Measurements from ENCODE around the gene USP11.
A peak's percentile ranks its signal among the peaks of the same experiment; 100 is the strongest.

USP11 gene

GRCh38 chrX:47204970-47205369 lies 27.8 kb upstream of the USP11 start:
- no peak for DNase-seq

DNA sequence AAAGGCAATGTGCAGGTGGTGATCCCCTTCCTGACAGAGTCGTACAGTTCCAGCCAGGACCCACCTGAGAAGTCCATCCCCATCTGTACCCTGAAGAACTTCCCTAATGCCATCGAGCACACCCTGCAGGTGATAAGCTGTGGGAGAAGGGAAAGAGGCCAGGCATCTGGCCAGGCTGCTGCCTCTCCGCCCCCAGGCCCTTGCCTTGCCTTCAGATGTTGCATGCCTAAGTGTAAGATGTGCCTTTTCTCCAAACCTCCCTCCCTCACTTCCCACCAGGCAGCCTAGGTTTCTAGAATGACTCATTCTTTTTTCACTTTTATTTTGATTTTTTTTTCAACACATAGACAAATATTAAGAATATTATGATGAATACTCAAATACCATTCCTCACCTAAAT lies 26.5 kb upstream of the USP11 start:
- no peak for DNase-seq

GRCh38 chrX:47208108-47208507 lies 24.7 kb upstream of the USP11 start:
- no peak for DNase-seq

GRCh38 chrX:47209508-47210238 lies 23.1 kb upstream of the USP11 start:
- no peak for DNase-seq

GRCh38 chrX:47210661-47211425 lies 22.0 kb upstream of the USP11 start:
- no peak for DNase-seq

DNA sequence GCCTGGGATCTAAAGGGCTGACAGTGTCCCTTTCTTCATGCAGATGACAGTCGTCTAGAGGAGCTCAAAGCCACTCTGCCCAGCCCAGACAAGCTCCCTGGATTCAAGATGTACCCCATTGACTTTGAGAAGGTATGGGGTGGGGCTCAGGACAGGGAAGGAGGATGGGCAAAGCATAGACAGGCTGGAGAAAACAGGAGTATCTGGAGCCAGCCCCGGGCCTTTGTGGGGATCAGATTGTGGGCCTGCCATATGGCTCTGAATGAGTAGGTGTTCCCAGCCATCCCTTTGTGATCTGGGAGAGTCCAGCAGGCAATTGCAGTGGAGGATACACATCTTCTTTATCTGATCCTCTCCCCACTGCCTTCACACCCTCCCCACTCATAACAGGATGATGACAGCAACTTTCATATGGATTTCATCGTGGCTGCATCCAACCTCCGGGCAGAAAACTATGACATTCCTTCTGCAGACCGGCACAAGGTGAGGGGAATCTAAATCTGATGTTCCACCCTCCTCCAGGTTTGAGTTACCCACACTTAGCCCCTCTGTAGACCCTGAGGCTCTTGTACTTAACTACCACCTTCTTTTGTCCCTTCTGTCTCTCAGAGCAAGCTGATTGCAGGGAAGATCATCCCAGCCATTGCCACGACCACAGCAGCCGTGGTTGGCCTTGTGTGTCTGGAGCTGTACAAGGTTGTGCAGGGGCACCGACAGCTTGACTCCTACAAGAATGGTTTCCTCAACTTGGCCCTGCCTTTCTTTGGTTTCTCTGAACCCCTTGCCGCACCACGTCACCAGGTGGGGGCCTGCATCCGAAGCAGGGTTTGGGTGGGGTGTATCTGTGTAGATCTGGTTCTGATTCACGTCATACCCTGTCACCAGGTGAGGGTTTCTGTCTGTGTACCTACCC lies 20.2 kb upstream of the USP11 start:
- DNase-seq = no peak

DNA sequence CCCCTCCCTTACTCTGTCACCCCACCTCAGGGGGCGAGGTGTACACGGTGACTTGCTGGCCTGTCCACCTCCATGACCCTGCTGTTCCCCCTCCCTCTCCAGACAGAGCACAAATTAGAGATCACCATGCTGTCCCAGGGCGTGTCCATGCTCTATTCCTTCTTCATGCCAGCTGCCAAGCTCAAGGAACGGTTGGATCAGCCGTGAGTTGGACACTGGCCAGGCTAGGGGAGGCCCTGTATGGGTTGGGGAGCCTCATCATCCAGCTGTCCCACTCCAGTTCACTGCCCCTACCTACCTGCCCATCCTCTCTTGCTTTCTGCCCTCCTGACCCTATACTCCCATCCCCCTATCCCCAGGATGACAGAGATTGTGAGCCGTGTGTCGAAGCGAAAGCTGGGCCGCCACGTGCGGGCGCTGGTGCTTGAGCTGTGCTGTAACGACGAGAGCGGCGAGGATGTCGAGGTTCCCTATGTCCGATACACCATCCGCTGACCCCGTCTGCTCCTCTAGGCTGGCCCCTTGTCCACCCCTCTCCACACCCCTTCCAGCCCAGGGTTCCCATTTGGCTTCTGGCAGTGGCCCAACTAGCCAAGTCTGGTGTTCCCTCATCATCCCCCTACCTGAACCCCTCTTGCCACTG lies 18.3 kb upstream of the USP11 start:
- DNase-seq = no peak

DNA sequence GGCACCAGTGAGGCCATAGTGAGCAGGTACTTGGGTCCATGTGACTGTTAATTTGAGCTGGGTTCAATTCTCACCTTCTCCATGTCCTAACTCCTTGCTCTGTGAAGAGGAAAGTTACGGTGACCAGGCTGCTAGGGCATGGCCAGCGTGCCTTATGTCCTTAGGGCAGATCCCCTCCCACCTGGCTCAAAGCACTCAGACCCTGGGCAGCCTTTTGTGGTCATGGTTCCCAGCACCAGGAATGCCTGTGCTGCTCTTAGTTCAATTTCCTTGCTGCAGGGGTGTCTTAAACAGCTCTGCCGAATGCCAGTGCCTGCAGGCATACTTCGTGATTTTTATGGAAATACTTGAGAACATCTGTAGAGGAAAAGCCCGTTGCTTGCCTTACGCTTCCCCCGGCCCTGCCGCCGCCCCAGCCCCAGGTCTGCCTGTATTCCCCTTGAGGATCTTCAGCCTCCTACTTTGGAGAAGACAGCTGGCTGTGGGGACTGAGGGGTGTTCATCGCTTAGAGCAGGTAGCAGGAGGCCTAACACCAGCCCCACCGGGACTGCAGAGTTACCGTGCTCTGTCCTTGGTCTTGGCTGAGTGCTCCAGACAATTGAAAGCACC lies 17.4 kb upstream of the USP11 start:
- DNase-seq = no peak

GRCh38 chrX:47216393-47216925 lies 16.4 kb upstream of the USP11 start:
- no peak for DNase-seq

DNA sequence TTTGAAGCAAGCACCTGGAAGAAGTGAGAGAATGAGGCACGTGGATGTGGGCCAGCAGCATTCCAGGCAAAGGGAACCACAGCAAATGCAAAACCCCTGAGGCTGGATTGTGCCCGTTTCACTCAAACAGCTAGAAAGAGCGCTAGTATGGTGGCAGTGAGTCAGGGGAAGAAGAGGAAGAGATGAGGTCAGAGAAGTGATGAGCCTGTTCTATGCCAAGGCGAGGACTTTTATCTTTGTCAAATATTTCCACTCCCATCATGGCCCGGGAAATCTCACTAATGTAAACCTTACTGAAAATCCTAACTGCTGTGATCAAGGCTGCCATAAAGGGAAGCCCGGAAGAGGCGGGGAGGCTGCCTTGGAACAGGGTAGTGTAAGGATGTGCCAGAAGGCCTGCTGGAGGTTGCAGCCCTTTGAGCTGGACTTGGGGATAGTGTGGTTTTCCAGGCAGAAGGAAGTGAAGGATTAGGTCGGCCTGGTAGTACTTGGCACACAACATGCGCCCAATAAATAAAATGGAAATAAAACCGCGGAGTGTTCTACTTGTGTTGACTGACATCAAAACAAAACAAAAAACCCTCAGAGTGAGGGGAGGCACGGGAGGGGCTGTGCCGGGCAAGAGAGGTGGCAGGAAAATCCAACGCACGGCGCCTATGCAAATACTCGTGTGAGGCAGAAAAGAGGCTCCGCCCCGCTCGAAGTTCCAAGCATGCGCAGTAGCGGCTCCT lies 15.5 kb upstream of the USP11 start:
- peak; percentile 22 for DNase-seq

GRCh38 chrX:47217852-47218279 lies 14.9 kb upstream of the USP11 start:
- peak; percentile 95 for DNase-seq

GRCh38 chrX:47218280-47218919 lies 14.4 kb upstream of the USP11 start, which contains the start of gene CDK16:
Gene CDK16 (plus strand): TSS chrX:47218681. CDS start chrX:47223558, 4,877 bp downstream.
- DNase-seq = peak; percentile 67

- DNase-seq = peak; percentile 62
Observed at GRCh38 chrX:47218920-47219815, 13.6 kb upstream of the USP11 start.

DNA sequence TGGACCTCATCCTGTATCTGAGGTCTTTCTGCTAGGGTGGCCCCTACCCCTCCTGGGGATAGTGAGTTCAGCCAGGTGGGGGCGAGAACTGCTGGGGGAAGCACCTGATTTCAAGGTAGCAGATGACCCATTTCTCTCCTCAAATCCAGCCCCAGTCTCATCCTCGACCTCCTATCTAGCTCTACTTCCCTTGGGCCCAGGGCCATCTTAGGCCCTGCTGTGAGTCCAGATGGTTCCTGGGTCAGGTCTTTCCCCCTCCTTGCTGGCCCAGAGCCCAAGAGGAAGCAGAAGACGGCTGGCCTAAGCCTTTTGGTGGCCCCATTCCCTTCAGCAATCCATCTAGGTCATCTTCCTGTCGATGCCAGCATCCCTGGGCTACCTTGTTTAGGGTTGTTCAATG lies 11.1 kb upstream of the USP11 start:
- DNase-seq = no peak

- no peak for DNase-seq
Observed at GRCh38 chrX:47222751-47223350, 10.0 kb upstream of the USP11 start.

GRCh38 chrX:47223476-47224250 lies 9.1 kb upstream of the USP11 start:
- no peak for DNase-seq

- DNase-seq = no peak
Observed at GRCh38 chrX:47224266-47224895, 8.4 kb upstream of the USP11 start.

- DNase-seq = no peak
Observed at GRCh38 chrX:47224896-47225290, 7.9 kb upstream of the USP11 start.

All from stimulated activated CD4-positive, alpha-beta T cell treated with anti-CD3 and anti-CD28 coated beads, Interleukin-15, amount 100 ng/mL, for 24 hours (primary cell).